Measurements from ENCODE around the gene SRGAP1. TPM values are rescaled to one million over a fixed set of nuclear protein-coding genes. Genes with fewer than 3 reads are reported as not detected.
A peak's percentile ranks its signal among the peaks of the same experiment; 100 is the strongest.
"Not testable (repeated sequence)": the region's sequence is repeated elsewhere in the genome, so short reads cannot be mapped to it uniquely, and the experiment has no call there.

Gene SRGAP1
- total RNA-seq, 6 experiments from 2014 or later: 1.3 to 5.0 (median 3.0) TPM

DNA sequence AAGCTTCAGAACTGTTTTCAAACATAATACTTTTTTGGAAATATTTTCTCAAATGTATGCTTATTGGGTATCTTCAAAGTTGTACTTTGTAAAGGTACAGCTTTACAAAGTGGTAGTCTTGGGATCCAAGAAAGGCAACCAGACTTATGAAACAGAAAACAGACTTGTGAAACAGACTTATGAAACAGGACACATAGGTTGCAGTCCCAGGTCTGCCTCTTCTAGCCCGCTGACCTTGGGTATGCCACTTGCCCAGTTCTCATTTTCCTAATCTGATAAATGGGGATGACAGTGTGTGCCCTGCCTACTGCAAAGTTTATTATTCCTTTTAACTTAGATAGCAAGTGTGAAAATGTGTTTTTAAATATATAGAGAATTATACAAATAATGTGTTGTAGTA lies 263.3 kb downstream of the SRGAP1 start:
- H3K27ac ChIP-seq: no peak overlapping the region
- H3K36me3 ChIP-seq: no peaks in the 10 kb centered on the region
- intact Hi-C loops (cut with DNase I): no loop called here
- no peak overlapping the region for H3K4me3 ChIP-seq
- TF ChIP-seq, protein P1, sequence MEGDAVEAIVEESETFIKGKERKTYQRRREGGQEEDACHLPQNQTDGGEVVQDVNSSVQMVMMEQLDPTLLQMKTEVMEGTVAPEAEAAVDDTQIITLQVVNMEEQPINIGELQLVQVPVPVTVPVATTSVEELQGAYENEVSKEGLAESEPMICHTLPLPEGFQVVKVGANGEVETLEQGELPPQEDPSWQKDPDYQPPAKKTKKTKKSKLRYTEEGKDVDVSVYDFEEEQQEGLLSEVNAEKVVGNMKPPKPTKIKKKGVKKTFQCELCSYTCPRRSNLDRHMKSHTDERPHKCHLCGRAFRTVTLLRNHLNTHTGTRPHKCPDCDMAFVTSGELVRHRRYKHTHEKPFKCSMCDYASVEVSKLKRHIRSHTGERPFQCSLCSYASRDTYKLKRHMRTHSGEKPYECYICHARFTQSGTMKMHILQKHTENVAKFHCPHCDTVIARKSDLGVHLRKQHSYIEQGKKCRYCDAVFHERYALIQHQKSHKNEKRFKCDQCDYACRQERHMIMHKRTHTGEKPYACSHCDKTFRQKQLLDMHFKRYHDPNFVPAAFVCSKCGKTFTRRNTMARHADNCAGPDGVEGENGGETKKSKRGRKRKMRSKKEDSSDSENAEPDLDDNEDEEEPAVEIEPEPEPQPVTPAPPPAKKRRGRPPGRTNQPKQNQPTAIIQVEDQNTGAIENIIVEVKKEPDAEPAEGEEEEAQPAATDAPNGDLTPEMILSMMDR (IDR thresholded peaks at IDR 0.05): no peak
- no peak for TF ChIP-seq POLR2A (IDR thresholded peaks at IDR 0.05)
- H3K4me1 ChIP-seq: no peaks in the 10 kb centered on the region
- H3K27me3 ChIP-seq: no peaks in the 10 kb centered on the region
- H3K9me3 ChIP-seq: no peaks in the 10 kb centered on the region
- 100% methylated on average over 1 of the region's 1 CpG for WGBS (ENCODE audit: insufficient coverage, low coverage, low lambda C conversion rate, missing lambda C conversion rate)
- ATAC-seq (no peak), DNase-seq (no peak)

GRCh38 chr12:64109706-64110105 lies 265.2 kb downstream of the SRGAP1 start:
- Histone ChIP-seq H3K4me3 (no peak overlapping the region), H3K4me1 (no peaks in the 10 kb centered on the region), H3K27me3 (no peaks in the 10 kb centered on the region), H3K36me3 (no peaks in the 10 kb centered on the region), H3K9me3 (no peaks in the 10 kb centered on the region), H3K27ac (no peak overlapping the region)
- DNase-seq: no peak
- TF ChIP-seq, protein P1 (IDR thresholded peaks at IDR 0.05): no peak
- intact Hi-C loops (cut with DNase I): no loop called here
- 74% methylated on average over 4 of the region's 4 CpGs for WGBS (ENCODE audit: insufficient coverage, low coverage, low lambda C conversion rate, missing lambda C conversion rate)
- no peak for ATAC-seq

DNA sequence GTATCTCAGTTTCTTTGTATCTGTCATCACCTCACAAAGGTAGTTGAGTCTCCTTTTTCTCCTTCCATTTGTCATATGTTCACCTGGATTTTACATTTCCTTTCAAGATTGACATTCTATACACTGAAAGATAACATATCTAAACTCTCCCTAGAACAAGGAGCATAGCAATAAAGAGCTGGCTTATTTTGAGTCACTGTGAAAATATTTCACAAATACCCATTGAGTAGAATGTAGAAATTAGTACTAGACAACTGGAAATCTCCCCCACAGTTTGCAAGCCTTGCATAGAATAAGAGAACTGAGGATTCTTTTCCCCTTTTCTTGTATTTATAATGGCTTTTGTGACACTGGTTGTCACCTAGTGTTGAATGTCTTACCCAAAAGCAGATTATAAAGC lies 266.4 kb downstream of the SRGAP1 start:
- ATAC-seq (no peak), DNase-seq (no peak)
- intact Hi-C loops (cut with DNase I): no loop called here
- no peaks in the 10 kb centered on the region for H3K27me3 ChIP-seq
- TF ChIP-seq, protein P1 (IDR thresholded peaks at IDR 0.05): no peak
- no peak for TF ChIP-seq POLR2A (IDR thresholded peaks at IDR 0.05)
- H3K4me1 ChIP-seq: no peaks in the 10 kb centered on the region
- no peaks in the 10 kb centered on the region for H3K9me3 ChIP-seq
- H3K4me3 ChIP-seq: no peak overlapping the region
- H3K36me3 ChIP-seq: no peaks in the 10 kb centered on the region
- H3K27ac ChIP-seq: no peak overlapping the region

DNA sequence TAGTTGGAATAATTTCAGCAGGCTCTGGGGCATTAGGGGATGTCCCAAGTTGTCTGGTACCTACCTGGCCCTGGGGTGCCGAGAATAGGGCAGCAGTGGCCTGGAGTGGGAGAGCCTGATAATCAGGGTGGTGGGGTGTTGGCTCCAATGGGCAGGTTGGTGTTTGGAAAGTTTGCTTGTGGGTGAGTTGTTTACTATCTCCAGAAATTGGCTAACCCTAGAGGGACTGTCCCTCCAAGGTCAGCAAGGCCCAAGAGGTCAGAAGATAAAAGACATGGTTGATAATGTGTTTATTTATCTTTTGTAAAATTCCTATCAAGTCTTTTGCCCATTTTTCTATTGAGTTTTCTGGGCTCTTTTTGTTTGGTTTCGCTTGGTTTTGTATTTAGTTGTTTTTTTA lies 272.5 kb downstream of the SRGAP1 start:
- TF ChIP-seq, protein P1 (IDR thresholded peaks at IDR 0.05): no peak
- no peak for TF ChIP-seq POLR2A (IDR thresholded peaks at IDR 0.05)
- Histone ChIP-seq H3K27ac (no peak overlapping the region), H3K4me1 (no peaks in the 10 kb centered on the region), H3K4me3 (no peak overlapping the region), H3K36me3 (no peaks in the 10 kb centered on the region), H3K27me3 (no peaks in the 10 kb centered on the region), H3K9me3 (no peaks in the 10 kb centered on the region)
- intact Hi-C loops (cut with DNase I): no loop called here
- WGBS (ENCODE audit: insufficient coverage, low coverage, low lambda C conversion rate, missing lambda C conversion rate): 58% methylated on average over 1 of the region's 2 CpGs
- peak; percentile 33 to 57 (median 43) for ATAC-seq
- DNase-seq: no peak

DNA sequence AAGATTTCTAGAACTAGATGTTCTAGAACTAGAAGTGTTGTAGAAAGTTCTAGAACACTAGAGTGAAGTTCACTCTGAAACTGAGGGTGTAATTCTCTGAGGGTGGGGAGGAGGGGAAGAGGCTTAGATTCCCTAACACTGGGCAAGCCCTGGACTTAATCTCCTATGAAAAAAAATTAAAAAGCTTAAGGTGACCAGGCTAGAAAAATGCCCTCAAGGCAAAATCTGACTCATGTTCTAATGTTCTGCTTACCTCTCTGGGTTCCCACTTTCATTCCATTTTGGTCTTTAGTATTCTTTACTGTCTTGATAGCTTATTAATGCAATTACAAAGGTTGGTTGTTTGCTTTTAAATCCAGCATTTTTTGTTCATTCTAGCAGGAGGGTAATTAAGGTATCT lies 276.1 kb downstream of the SRGAP1 start:
- no peaks in the 10 kb centered on the region for H3K36me3 ChIP-seq
- no peak overlapping the region for H3K4me3 ChIP-seq
- intact Hi-C loops (cut with DNase I): no loop called here
- H3K4me1 ChIP-seq: no peaks in the 10 kb centered on the region
- no peaks in the 10 kb centered on the region for H3K27me3 ChIP-seq
- ATAC-seq: no peak
- DNase-seq: no peak
- no peaks in the 10 kb centered on the region for H3K9me3 ChIP-seq
- no peak overlapping the region for H3K27ac ChIP-seq
- TF ChIP-seq, protein P1 (IDR thresholded peaks at IDR 0.05): no peak
- TF ChIP-seq POLR2A (IDR thresholded peaks at IDR 0.05): no peak

- H3K9me3 ChIP-seq; DNase-seq; H3K4me1 ChIP-seq; H3K4me3 ChIP-seq; intact Hi-C loops (cut with DNase I); H3K36me3 ChIP-seq; ATAC-seq; H3K27me3 ChIP-seq; H3K27ac ChIP-seq: not testable (repeated sequence)
- 95% methylated on average over 3 of the region's 3 CpGs for WGBS (ENCODE audit: insufficient coverage, low coverage, low lambda C conversion rate, missing lambda C conversion rate)
These were observed 276.6 kb downstream of the SRGAP1 start for GRCh38 chr12:64121086-64121485.

Data from right lobe of liver (tissue), 6 donors.